Type B pancreatic cell (in vitro differentiated cells): ENCODE results near the gene CREBL2. TPM values are rescaled to one million over a fixed set of nuclear protein-coding genes. Genes with fewer than 3 reads are reported as not detected.

ENCODE experiments used
- DNase-seq: peaks from one replicate; pipeline ENCODE4 v3.0.0; 2021; ENCODE audit warnings: mixed read lengths; ENCODE audit not compliant: unreplicated experiment; ENCODE audit errors: extremely low spot score
- H3K27ac Mint-ChIP-seq: 2 replicates; pipeline ENCODE4 v1.8.0; 2021; ENCODE audit warnings: mild to moderate bottlenecking, mixed read lengths
- H3K27me3 Mint-ChIP-seq: 2 replicates; pipeline ENCODE4 v1.8.0; 2021; ENCODE audit warnings: mixed read lengths
- H3K36me3 Mint-ChIP-seq: 2 replicates; pipeline ENCODE4 v1.8.0; 2021; ENCODE audit warnings: mixed read lengths
- H3K4me1 Mint-ChIP-seq: one replicate; pipeline ENCODE4 v1.8.0; 2021; ENCODE audit warnings: mixed read lengths; ENCODE audit not compliant: unreplicated experiment
- H3K4me3 Mint-ChIP-seq: 2 replicates; pipeline ENCODE4 v1.8.0; 2021; ENCODE audit warnings: mild to moderate bottlenecking, mixed read lengths
- H3K9me3 Mint-ChIP-seq: 2 replicates; pipeline ENCODE4 v1.8.0; 2021; ENCODE audit warnings: mixed read lengths
- total RNA-seq: library from RNA; stranded (reverse); gene quantifications from 2 replicates; pipeline ENCODE4 v1.2.1, GENCODE V29; 2021; ENCODE audit warnings: low replicate concordance
- TF ChIP-seq, protein P1 (sequence below): fragments of 200-600 bp; sonication (generic); conservative IDR thresholded peaks from 2 replicates; pipeline ENCODE4 v1.5.0; 2021; ENCODE audit warnings: antibody characterized with exemption, mild to moderate bottlenecking

Gene CREBL2
- total RNA-seq, 1 donor from 2014 or later: 11.9 TPM

DNA sequence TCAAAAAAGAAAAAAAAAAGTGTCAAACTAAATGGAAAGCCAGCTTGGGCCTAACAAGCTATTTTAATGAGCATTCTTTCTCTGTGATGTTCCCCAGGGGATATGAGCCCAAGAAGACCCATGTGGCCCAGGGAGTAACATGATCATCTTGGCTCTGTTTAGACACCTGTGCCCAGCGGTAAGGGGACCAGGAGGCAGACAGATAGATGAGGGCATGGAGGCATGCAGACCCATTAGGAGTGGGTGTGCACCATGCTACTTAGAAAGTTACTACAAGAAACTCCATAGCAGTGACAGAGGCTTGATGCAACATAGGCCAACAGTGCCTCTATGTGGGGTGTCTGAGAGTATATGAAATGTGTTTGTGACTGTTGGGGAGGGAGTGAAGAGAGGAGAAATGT lies 3.1 kb upstream of the CREBL2 start:
- TF ChIP-seq, protein P1, sequence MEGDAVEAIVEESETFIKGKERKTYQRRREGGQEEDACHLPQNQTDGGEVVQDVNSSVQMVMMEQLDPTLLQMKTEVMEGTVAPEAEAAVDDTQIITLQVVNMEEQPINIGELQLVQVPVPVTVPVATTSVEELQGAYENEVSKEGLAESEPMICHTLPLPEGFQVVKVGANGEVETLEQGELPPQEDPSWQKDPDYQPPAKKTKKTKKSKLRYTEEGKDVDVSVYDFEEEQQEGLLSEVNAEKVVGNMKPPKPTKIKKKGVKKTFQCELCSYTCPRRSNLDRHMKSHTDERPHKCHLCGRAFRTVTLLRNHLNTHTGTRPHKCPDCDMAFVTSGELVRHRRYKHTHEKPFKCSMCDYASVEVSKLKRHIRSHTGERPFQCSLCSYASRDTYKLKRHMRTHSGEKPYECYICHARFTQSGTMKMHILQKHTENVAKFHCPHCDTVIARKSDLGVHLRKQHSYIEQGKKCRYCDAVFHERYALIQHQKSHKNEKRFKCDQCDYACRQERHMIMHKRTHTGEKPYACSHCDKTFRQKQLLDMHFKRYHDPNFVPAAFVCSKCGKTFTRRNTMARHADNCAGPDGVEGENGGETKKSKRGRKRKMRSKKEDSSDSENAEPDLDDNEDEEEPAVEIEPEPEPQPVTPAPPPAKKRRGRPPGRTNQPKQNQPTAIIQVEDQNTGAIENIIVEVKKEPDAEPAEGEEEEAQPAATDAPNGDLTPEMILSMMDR: no peak
- H3K4me3 Mint-ChIP-seq: peak overlapping the region; percentile 67
- H3K9me3 Mint-ChIP-seq: no peaks in the 10 kb centered on the region
- peaks cover 2% of the 10 kb centered on the region for H3K36me3 Mint-ChIP-seq
- no peak for DNase-seq
- H3K27ac Mint-ChIP-seq: peak overlapping the region; percentile 68
- H3K4me1 Mint-ChIP-seq: peaks cover 9% of the 10 kb centered on the region
- no peaks in the 10 kb centered on the region for H3K27me3 Mint-ChIP-seq

- no peak overlapping the region for H3K4me3 Mint-ChIP-seq
- peaks cover 5% of the 10 kb centered on the region for H3K36me3 Mint-ChIP-seq
- no peaks in the 10 kb centered on the region for H3K27me3 Mint-ChIP-seq
- no peak overlapping the region for H3K27ac Mint-ChIP-seq
- no peaks in the 10 kb centered on the region for H3K9me3 Mint-ChIP-seq
- peaks cover 11% of the 10 kb centered on the region for H3K4me1 Mint-ChIP-seq
- TF ChIP-seq, protein P1: no peak
- DNase-seq: no peak
These were observed 2.0 kb upstream of the CREBL2 start for GRCh38 chr12:12609692-12610091.

DNA sequence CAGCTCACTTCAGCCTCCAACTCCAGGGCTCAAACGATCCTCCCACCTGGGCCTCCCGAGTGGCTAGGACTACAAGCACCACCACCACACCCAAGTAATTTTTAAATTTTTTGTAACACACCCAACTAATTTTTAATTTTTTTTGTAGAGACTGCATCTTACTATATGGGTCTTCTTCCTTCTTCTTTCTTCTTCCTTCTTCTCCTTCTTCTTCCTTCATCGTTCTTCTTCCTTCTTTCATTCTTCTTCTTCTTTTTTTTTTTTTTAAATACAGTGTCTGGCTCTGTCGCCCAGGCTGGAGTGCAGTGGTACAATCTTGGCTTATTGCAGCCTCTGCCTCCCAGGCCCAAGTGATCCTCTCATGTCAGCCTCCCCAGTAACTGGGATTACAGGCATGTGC lies 965 bp upstream of the CREBL2 start:
- Mint-ChIP-seq H3K4me3 (peak overlapping the region; percentile 91), H3K36me3 (peaks cover 5% of the 10 kb centered on the region), H3K27ac (peak overlapping the region; percentile 99), H3K9me3 (no peaks in the 10 kb centered on the region), H3K27me3 (no peaks in the 10 kb centered on the region), H3K4me1 (peaks cover 11% of the 10 kb centered on the region)
- DNase-seq: no peak
- TF ChIP-seq, protein P1: no peak

DNA sequence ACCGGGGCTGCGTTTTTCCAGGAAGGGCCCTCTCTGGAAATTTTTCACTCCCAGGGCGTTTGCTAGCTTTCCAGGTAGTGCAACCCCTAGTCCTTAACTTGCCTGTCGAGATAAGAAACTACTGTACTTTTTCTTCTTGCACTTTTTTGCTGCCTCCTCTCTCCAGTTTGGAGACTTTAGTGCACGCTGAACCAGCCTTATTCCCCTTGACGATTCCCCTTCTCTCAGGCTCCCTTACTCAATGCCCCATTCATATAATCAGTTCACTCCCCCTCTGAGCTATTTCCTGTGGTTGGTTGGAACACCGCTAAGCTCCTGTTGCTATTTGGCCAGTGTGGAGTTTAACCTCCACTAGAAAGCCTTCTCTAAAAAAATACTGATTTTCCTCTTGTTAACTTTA lies 682 bp downstream of the CREBL2 start:
- Mint-ChIP-seq H3K4me3 (peak overlapping the region; percentile 91), H3K27ac (peak overlapping the region; percentile 99), H3K27me3 (no peaks in the 10 kb centered on the region), H3K36me3 (peaks cover 18% of the 10 kb centered on the region), H3K9me3 (no peaks in the 10 kb centered on the region), H3K4me1 (peaks cover 16% of the 10 kb centered on the region)
- DNase-seq: no peak
- TF ChIP-seq, protein P1: no peak

DNA sequence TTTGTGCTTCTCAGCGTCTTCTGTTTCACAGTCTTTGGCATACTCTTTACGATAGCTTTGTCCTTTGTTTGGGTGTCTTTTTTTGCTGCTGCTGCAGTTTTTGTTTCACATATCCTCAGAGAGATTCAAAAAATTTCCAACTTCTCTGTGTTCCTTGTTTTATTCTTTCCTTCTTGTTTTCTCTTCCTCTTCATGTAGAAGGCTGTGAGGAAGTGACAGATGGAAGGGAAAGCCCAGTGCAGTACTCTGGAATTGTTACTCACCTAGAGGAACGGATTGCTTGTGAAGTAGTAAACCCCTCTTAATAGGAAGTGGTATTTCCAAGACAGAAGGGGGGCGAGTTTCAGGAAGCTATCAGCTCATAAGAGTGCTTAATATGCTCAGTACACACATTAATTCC lies 1.7 kb downstream of the CREBL2 start:
- Mint-ChIP-seq H3K9me3 (no peaks in the 10 kb centered on the region), H3K4me3 (peak overlapping the region; percentile 81), H3K36me3 (peaks cover 20% of the 10 kb centered on the region), H3K27me3 (no peaks in the 10 kb centered on the region), H3K4me1 (peaks cover 16% of the 10 kb centered on the region), H3K27ac (peak overlapping the region; percentile 67)
- DNase-seq: no peak
- TF ChIP-seq, protein P1: no peak

GRCh38 chr12:12614342-12614741 lies 2.7 kb downstream of the CREBL2 start:
- no peak for DNase-seq
- H3K27me3 Mint-ChIP-seq: no peaks in the 10 kb centered on the region
- TF ChIP-seq, protein P1: no peak
- H3K4me3 Mint-ChIP-seq: peak overlapping the region; percentile 4
- peaks cover 16% of the 10 kb centered on the region for H3K4me1 Mint-ChIP-seq
- peaks cover 20% of the 10 kb centered on the region for H3K36me3 Mint-ChIP-seq
- no peaks in the 10 kb centered on the region for H3K9me3 Mint-ChIP-seq
- no peak overlapping the region for H3K27ac Mint-ChIP-seq
